NCI-H446 treated with DMSO at 0.1 percent for 48 hours (cell line): ENCODE measurements around the gene RAB11FIP4.

Experiments
- DNase-seq: peaks from one replicate; lab custom pipeline; 2025; lab: John Stamatoyannopoulos, UW

Gene RAB11FIP4

GRCh38 chr17:31570231-31570630 is 178.8 kb downstream of the RAB11FIP4 start:
- DNase-seq = no peak

- DNase-seq = peak; percentile 20
Observed at GRCh38 chr17:31570951-31571892, 179.7 kb downstream of the RAB11FIP4 start.

- DNase-seq = no peak
Observed at GRCh38 chr17:31572341-31572740, 180.9 kb downstream of the RAB11FIP4 start.

GRCh38 chr17:31573047-31573446 is 181.6 kb downstream of the RAB11FIP4 start:
- no peak for DNase-seq

GRCh38 chr17:31573861-31574260 is 182.4 kb downstream of the RAB11FIP4 start:
- no peak for DNase-seq

- DNase-seq = no peak
Observed at GRCh38 chr17:31574458-31574857, 183.0 kb downstream of the RAB11FIP4 start.

- DNase-seq = no peak
Observed at GRCh38 chr17:31575043-31575442, 183.6 kb downstream of the RAB11FIP4 start.

- no peak for DNase-seq
Observed at GRCh38 chr17:31579265-31579664, 187.8 kb downstream of the RAB11FIP4 start.

- no peak for DNase-seq
Observed at GRCh38 chr17:31580316-31580705, 188.8 kb downstream of the RAB11FIP4 start.

GRCh38 chr17:31580706-31581490 is 189.4 kb downstream of the RAB11FIP4 start:
- DNase-seq = peak; percentile 60

GRCh38 chr17:31581491-31581890 is 190.0 kb downstream of the RAB11FIP4 start:
- DNase-seq = no peak

- DNase-seq = no peak
Observed at GRCh38 chr17:31582151-31582907, 190.9 kb downstream of the RAB11FIP4 start.

- DNase-seq = no peak
Observed at GRCh38 chr17:31583772-31584356, 192.4 kb downstream of the RAB11FIP4 start.

- no peak for DNase-seq
Observed at GRCh38 chr17:31584438-31585279, 193.2 kb downstream of the RAB11FIP4 start.

- no peak for DNase-seq
Observed at GRCh38 chr17:31585280-31585630, 193.8 kb downstream of the RAB11FIP4 start.

- no peak for DNase-seq
Observed at GRCh38 chr17:31586946-31587345, 195.5 kb downstream of the RAB11FIP4 start.

GRCh38 chr17:31587462-31587861 is 196.0 kb downstream of the RAB11FIP4 start:
- no peak for DNase-seq
